IMR-90 (cell line): Measurements from ENCODE around the gene SLC23A2. TPM values are rescaled to one million over a fixed set of nuclear protein-coding genes. Genes with fewer than 3 reads are reported as not detected.

Experiments used
- ATAC-seq: fragments of 200-7000 bp; cut with Tn5 transposase; 2 replicates; pipeline ENCODE4 v1.9.1; 2020; ENCODE audit warnings: low read depth, mild to moderate bottlenecking, moderate library complexity
- BruUV-seq: library from RNA; stranded (reverse); fragments of 400-500 nt; replicated peaks from 2 replicates; lab custom pipeline; 2021; lab: Mats Ljungman, UMichigan
- CTCF ChIA-PET: fragments of 300-600 bp; formaldehyde crosslinking; extraction: SDS; loops from one replicate; lab custom pipeline; 2021; ENCODE audit warnings: antibody characterized with exemption; lab: Yijun Ruan, JAX
- POLR2A ChIA-PET: fragments of 300-600 bp; sonication (Branson Sonifier 250); formaldehyde crosslinking; loops from one replicate; lab custom pipeline; 2022; ENCODE audit warnings: antibody characterized with exemption; ENCODE audit not compliant: unreplicated experiment; lab: Charles Lee
- DNase-seq: peaks from one replicate; pipeline ENCODE4 v3.0.0; 2013
- H2AFZ ChIP-seq: replicated peaks from 2 replicates; pipeline ENCODE3; 2013; ENCODE audit warnings: low read length, mild to moderate bottlenecking; ENCODE audit not compliant: poor library complexity
- H2AK5ac ChIP-seq: 2 replicates; pipeline ENCODE4 v1.6.1; 2013; ENCODE audit warnings: low read depth, low read length, inconsistent platforms
- H2AK9ac ChIP-seq: replicated peaks from 2 replicates; pipeline ENCODE3; 2013; ENCODE audit warnings: mild to moderate bottlenecking, low read depth, low read length, moderate library complexity; ENCODE audit not compliant: poor library complexity
- H2BK120ac ChIP-seq: 2 replicates; pipeline ENCODE4 v1.6.1; 2013; ENCODE audit warnings: low read depth, low read length, inconsistent platforms
- H2BK15ac ChIP-seq: 3 replicates; pipeline ENCODE4 v1.6.1; 2013; ENCODE audit warnings: low read depth, low read length, inconsistent platforms
- H2BK20ac ChIP-seq: 2 replicates; pipeline ENCODE4 v1.6.1; 2013; ENCODE audit warnings: low read depth, mild to moderate bottlenecking, inconsistent platforms, low read length, moderate library complexity
- H2BK5ac ChIP-seq: 2 replicates; pipeline ENCODE4 v1.6.1; 2013; ENCODE audit warnings: mild to moderate bottlenecking, low read depth, low read length, inconsistent platforms; ENCODE audit not compliant: poor library complexity, severe bottlenecking
- H3K14ac ChIP-seq: replicated peaks from 2 replicates; pipeline ENCODE4 v1.6.1; 2013; ENCODE audit warnings: low read depth, low read length, inconsistent platforms
- H3K18ac ChIP-seq: 2 replicates; pipeline ENCODE4 v1.6.1; 2013; ENCODE audit warnings: low read depth, low read length, control low read depth
- H3K23ac ChIP-seq: 2 replicates; pipeline ENCODE4 v1.6.1; 2013; ENCODE audit warnings: low read depth, low read length, inconsistent platforms
- H3K27ac ChIP-seq: 2 replicates; pipeline ENCODE4 v1.5.1; 2013; ENCODE audit warnings: mild to moderate bottlenecking, control low read depth, low read length; ENCODE audit not compliant: insufficient read depth
- H3K27me3 ChIP-seq: 2 replicates; pipeline ENCODE4 v1.6.1; 2013; ENCODE audit warnings: low read length; ENCODE audit not compliant: control insufficient read depth, insufficient read depth
- H3K36me3 ChIP-seq: 2 replicates; pipeline ENCODE4 v1.6.1; 2013; ENCODE audit warnings: low read length, mixed read lengths; ENCODE audit not compliant: control insufficient read depth, insufficient read depth
- H3K4ac ChIP-seq: 2 replicates; pipeline ENCODE4 v1.6.1; 2013; ENCODE audit warnings: low read depth, low read length, inconsistent platforms
- H3K4me1 ChIP-seq: 2 replicates; pipeline ENCODE4 v1.6.1; 2013; ENCODE audit warnings: low read length, mixed read lengths; ENCODE audit not compliant: control insufficient read depth, insufficient read depth
- H3K4me2 ChIP-seq: 2 replicates; pipeline ENCODE4 v1.6.1; 2013; ENCODE audit warnings: low read depth, mild to moderate bottlenecking, control low read depth, low read length, moderate library complexity
- H3K4me3 ChIP-seq: 2 replicates; pipeline ENCODE4 v1.5.1; 2013; ENCODE audit warnings: low read depth, mild to moderate bottlenecking, control low read depth, low read length, moderate library complexity; ENCODE audit not compliant: insufficient read depth
- H3K56ac ChIP-seq: 2 replicates; pipeline ENCODE4 v1.6.1; 2013; ENCODE audit warnings: low read length, inconsistent platforms; ENCODE audit not compliant: insufficient read depth; ENCODE audit errors: extremely low read depth
- H3K79me1 ChIP-seq, 2 experiments: 2 replicates each; pipeline ENCODE4 v1.6.1; 2013; ENCODE audit warnings: low read length in 2 of 2, inconsistent platforms in 1 of 2, low read depth in 1 of 2
- H3K9ac ChIP-seq: 2 replicates; pipeline ENCODE4 v1.6.1; 2013; ENCODE audit warnings: low read depth, low read length, control low read depth
- H3K9me1 ChIP-seq: 2 replicates; pipeline ENCODE4 v1.6.1; 2013; ENCODE audit warnings: low read length, inconsistent platforms; ENCODE audit not compliant: insufficient read depth
- H3K9me3 ChIP-seq: 2 replicates; pipeline ENCODE4 v1.6.1; 2013; ENCODE audit warnings: low read length; ENCODE audit not compliant: control insufficient read depth, insufficient read depth
- H4K20me1 ChIP-seq: 2 replicates; pipeline ENCODE4 v1.6.1; 2013; ENCODE audit warnings: low read length, inconsistent platforms; ENCODE audit not compliant: insufficient read depth
- H4K5ac ChIP-seq: 2 replicates; pipeline ENCODE4 v1.6.1; 2013; ENCODE audit warnings: mild to moderate bottlenecking, low read depth, low read length, control low read depth
- H4K8ac ChIP-seq, 2 experiments: 2 replicates each; pipeline ENCODE4 v1.6.1; 2013; ENCODE audit warnings: low read depth in 2 of 2, low read length in 2 of 2, control low read depth in 1 of 2, inconsistent platforms in 1 of 2
- H4K91ac ChIP-seq: 2 replicates; pipeline ENCODE4 v1.6.1; 2013; ENCODE audit warnings: low read depth, low read length, inconsistent platforms; ENCODE audit not compliant: insufficient read depth
- BHLHE40 ChIP-seq: fragments of 150-350 bp; IDR thresholded peaks from 2 replicates; pipeline ENCODE4 v1.6.1; 2016; ENCODE audit warnings: mild to moderate bottlenecking, low read depth, low read length
- CEBPB ChIP-seq: IDR thresholded peaks from 2 replicates; pipeline ENCODE4 v1.6.1; 2012; ENCODE audit warnings: low read depth, low read length, improper control_type of control experiment
- CHD1 ChIP-seq: IDR thresholded peaks from 2 replicates; pipeline ENCODE4 v1.6.1; 2012; ENCODE audit warnings: low read depth, low read length, improper control_type of control experiment
- FOS ChIP-seq: fragments of 150-350 bp; IDR thresholded peaks from 2 replicates; pipeline ENCODE4 v1.6.1; 2016; ENCODE audit warnings: low read depth, low read length
- MAFK ChIP-seq: IDR thresholded peaks from 2 replicates; pipeline ENCODE4 v1.6.1; 2012; ENCODE audit warnings: low read depth, low read length, improper control_type of control experiment
- NFE2L2 ChIP-seq: fragments of 150-350 bp; IDR thresholded peaks from 2 replicates; pipeline ENCODE4 v1.6.1; 2016; ENCODE audit warnings: low read depth, mild to moderate bottlenecking, low read length
- POLR2A ChIP-seq: IDR thresholded peaks from 2 replicates; pipeline ENCODE4 v1.6.1; 2012; ENCODE audit warnings: mild to moderate bottlenecking, low read depth, low read length
- RAD21 ChIP-seq: IDR thresholded peaks from 2 replicates; pipeline ENCODE4 v1.6.1; 2012; ENCODE audit warnings: low read length, improper control_type of control experiment
- RCOR1 ChIP-seq: IDR thresholded peaks from 2 replicates; pipeline ENCODE4 v1.6.1; 2012; ENCODE audit warnings: mild to moderate bottlenecking, low read length, improper control_type of control experiment; ENCODE audit not compliant: insufficient replicate concordance
- RFX5 ChIP-seq: IDR thresholded peaks from 2 replicates; pipeline ENCODE4 v1.8.0; 2012; ENCODE audit warnings: low read depth, mild to moderate bottlenecking, low read length, moderate library complexity
- SMC3 ChIP-seq: fragments of 150-350 bp; IDR thresholded peaks from 2 replicates; pipeline ENCODE4 v1.6.1; 2016; ENCODE audit warnings: low read depth, mild to moderate bottlenecking, antibody characterized with exemption, low read length, moderate library complexity
- WGBS, 2 experiments: methylation state at CpG; one replicate each; pipeline versions ENCODE4 v1.1.5 to v1.1.7; 2013; ENCODE audit warnings: missing lambda C conversion rate in 2 of 2; ENCODE audit not compliant: insufficient read length in 1 of 2; ENCODE audit errors: extremely low coverage in 2 of 2; 5-methylcytosine and 5-hydroxymethylcytosine counted together
- dilution Hi-C: fragments of 300-500 bp; cut with HindIII; formaldehyde crosslinking; loops from one replicate; pipeline ENCODE4 v1.14.3; 2018; ENCODE audit warnings: low sequenced_read_pairs; ENCODE audit not compliant: unreplicated experiment
- in situ Hi-C: fragments of 300-500 bp; cut with MboI; formaldehyde crosslinking; loops from 3 replicates; pipeline ENCODE4 v1.14.3; 2019; ENCODE audit warnings: low sequenced_read_pairs, inconsistent platforms, mixed read lengths
- intact Hi-C: fragments of 100-400 bp; cut with micrococcal nuclease; formaldehyde crosslinking; loops from 2 replicates; pipeline ENCODE4 v1.10.0; 2022
- polyA plus RNA-seq, 3 experiments: library from polyadenylated mRNA; depleted of rRNA; stranded (reverse); fragments of >200 nt; gene quantifications; 2 replicates each; pipeline ENCODE4 v1.2.3, GENCODE V29; 2012; ENCODE audit warnings: low replicate concordance in 1 of 3
- total RNA-seq: library from RNA; depleted of rRNA; stranded (reverse); fragments of >200 nt; gene quantifications from 2 replicates; pipeline ENCODE4 v1.2.3, GENCODE V29; 2012
- TF ChIP-seq, protein P1 (sequence below): fragments of 150-350 bp; IDR thresholded peaks from 2 replicates; pipeline ENCODE4 v1.6.1; 2017; ENCODE audit warnings: mild to moderate bottlenecking, antibody characterized with exemption, low read length, low read depth
- TF ChIP-seq, protein P2 (sequence below): conservative IDR thresholded peaks from 2 replicates; pipeline ENCODE4 v1.5.1; 2012; ENCODE audit warnings: mild to moderate bottlenecking, low read depth, low read length, improper control_type of control experiment
- TF ChIP-seq, protein P3 (sequence below): fragments of 150-350 bp; IDR thresholded peaks from 2 replicates; pipeline ENCODE4 v1.6.1; 2016; ENCODE audit warnings: low read depth, mild to moderate bottlenecking, low read length, moderate library complexity, borderline replicate concordance

The SLC23A2 gene
- total and polyA plus RNA-seq, 2 of the 4 experiments (the other 2 are of a cell fraction) = 10.2 to 14.4 TPM

DNA sequence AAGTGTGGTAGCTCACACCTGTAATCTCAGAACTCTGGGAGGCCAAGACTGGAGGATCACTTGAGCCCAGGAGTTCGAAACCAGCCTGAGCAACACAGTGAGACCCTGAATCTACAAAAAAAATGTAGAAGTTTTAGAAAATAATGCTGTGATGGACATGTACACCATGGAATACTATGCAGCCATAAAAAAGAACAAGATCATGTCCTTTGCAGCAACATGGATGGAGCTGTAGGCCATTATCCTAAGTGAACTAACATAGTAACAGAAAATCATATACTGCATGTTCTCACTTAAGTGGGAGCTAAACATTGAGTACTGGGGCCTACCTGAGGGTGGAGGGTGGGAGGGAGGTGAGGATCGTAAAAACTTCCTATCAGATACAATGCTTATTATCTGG is 168.8 kb downstream of the SLC23A2 start:
- Histone ChIP-seq H2AK9ac (no peak overlapping the region), H3K4me1 (peaks cover 12% of the 10 kb centered on the region; the same call in 1 of the 2 replicates), H2AK5ac (no peak overlapping the region), H3K4ac (no peak overlapping the region), H3K4me3 (no peak overlapping the region), H3K4me2 (no peak overlapping the region), H3K23ac (no peak overlapping the region), H3K9me1 (peaks cover 12% of the 10 kb centered on the region), H4K8ac (no peak overlapping the region), H3K18ac (no peak overlapping the region), H3K27ac (no peak overlapping the region), H2BK15ac (no peak overlapping the region), H4K5ac (no peak overlapping the region), H3K79me1 (no peaks in the 10 kb centered on the region), H2AFZ (no peak overlapping the region), H2BK5ac (no peak overlapping the region), H3K14ac (no peak overlapping the region), H3K9ac (no peak overlapping the region), H3K9me3 (no peaks in the 10 kb centered on the region), H3K56ac (no peak overlapping the region), H4K20me1 (no peaks in the 10 kb centered on the region), H4K91ac (no peak overlapping the region), H2BK20ac (no peak overlapping the region), H2BK120ac (no peak overlapping the region), H3K36me3 (no peaks in the 10 kb centered on the region), H3K27me3 (no peaks in the 10 kb centered on the region; the same call in 1 of the 2 replicates)
- TF ChIP-seq, protein P1, sequence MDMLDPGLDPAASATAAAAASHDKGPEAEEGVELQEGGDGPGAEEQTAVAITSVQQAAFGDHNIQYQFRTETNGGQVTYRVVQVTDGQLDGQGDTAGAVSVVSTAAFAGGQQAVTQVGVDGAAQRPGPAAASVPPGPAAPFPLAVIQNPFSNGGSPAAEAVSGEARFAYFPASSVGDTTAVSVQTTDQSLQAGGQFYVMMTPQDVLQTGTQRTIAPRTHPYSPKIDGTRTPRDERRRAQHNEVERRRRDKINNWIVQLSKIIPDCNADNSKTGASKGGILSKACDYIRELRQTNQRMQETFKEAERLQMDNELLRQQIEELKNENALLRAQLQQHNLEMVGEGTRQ = no peak
- TF ChIP-seq NFE2L2 (no peak), RCOR1 (no peak), BHLHE40 (no peak), MAFK (no peak), RAD21 (no peak), CEBPB (no peak), SMC3 (no peak), FOS (no peak), POLR2A (no peak), CHD1 (no peak), RFX5 (no peak)
- TF ChIP-seq, protein P2, sequence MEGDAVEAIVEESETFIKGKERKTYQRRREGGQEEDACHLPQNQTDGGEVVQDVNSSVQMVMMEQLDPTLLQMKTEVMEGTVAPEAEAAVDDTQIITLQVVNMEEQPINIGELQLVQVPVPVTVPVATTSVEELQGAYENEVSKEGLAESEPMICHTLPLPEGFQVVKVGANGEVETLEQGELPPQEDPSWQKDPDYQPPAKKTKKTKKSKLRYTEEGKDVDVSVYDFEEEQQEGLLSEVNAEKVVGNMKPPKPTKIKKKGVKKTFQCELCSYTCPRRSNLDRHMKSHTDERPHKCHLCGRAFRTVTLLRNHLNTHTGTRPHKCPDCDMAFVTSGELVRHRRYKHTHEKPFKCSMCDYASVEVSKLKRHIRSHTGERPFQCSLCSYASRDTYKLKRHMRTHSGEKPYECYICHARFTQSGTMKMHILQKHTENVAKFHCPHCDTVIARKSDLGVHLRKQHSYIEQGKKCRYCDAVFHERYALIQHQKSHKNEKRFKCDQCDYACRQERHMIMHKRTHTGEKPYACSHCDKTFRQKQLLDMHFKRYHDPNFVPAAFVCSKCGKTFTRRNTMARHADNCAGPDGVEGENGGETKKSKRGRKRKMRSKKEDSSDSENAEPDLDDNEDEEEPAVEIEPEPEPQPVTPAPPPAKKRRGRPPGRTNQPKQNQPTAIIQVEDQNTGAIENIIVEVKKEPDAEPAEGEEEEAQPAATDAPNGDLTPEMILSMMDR = no peak
- TF ChIP-seq, protein P3, sequence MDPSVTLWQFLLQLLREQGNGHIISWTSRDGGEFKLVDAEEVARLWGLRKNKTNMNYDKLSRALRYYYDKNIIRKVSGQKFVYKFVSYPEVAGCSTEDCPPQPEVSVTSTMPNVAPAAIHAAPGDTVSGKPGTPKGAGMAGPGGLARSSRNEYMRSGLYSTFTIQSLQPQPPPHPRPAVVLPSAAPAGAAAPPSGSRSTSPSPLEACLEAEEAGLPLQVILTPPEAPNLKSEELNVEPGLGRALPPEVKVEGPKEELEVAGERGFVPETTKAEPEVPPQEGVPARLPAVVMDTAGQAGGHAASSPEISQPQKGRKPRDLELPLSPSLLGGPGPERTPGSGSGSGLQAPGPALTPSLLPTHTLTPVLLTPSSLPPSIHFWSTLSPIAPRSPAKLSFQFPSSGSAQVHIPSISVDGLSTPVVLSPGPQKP = no peak
- DNase-seq (no peak), ATAC-seq (no peak)
- dilution Hi-C loops (no loop called here), in situ Hi-C loops (no loop called here), intact Hi-C loops (no loop called here)
- ChIA-PET CTCF (interaction anchor here (0.6 kb wide), 1 partner anchor 48 kb away, joined by 6 read pairs; no protein-coding TSS in a partner anchor), POLR2A (interaction anchor here (0.5 kb wide), 1 partner anchor 262 kb away, joined by 4 read pairs; no protein-coding TSS in a partner anchor)
- no TSS peak for BruUV-seq
- WGBS, 2 experiments = no CpG with 5 or more reads among the region's 2 CpGs
